GM23248 (cell line): ENCODE results near the gene PTEN. TPM values are rescaled to one million over a fixed set of nuclear protein-coding genes. Genes with fewer than 3 reads are reported as not detected.

Experiments
- DNase-seq: peaks from one replicate; pipeline ENCODE4 v3.0.0-alpha.2; 2015
- H2AFZ ChIP-seq: fragments of 200-600 bp; sonication (generic); 2 replicates; pipeline ENCODE4 v1.6.1; 2016; ENCODE audit warnings: antibody characterized with exemption
- H3F3A ChIP-seq: fragments of 200-600 bp; sonication (generic); 2 replicates; pipeline ENCODE4 v1.6.1; 2016; ENCODE audit warnings: mild to moderate bottlenecking, antibody characterized with exemption, mixed run types; ENCODE audit not compliant: insufficient read depth
- H3K27ac ChIP-seq: fragments of 200-600 bp; sonication (generic); 2 replicates; pipeline ENCODE4 v1.5.1; 2016; ENCODE audit warnings: mild to moderate bottlenecking
- H3K27me3 ChIP-seq: fragments of 200-600 bp; sonication (generic); replicated peaks from 2 replicates; pipeline ENCODE4 v1.6.1; 2016; ENCODE audit warnings: mild to moderate bottlenecking; ENCODE audit not compliant: insufficient read depth
- H3K36me3 ChIP-seq: fragments of 200-600 bp; sonication (generic); 2 replicates; pipeline ENCODE4 v1.6.1; 2016; ENCODE audit warnings: low read depth, mild to moderate bottlenecking
- H3K4me1 ChIP-seq: fragments of 200-600 bp; sonication (generic); 2 replicates; pipeline ENCODE4 v1.6.1; 2016; ENCODE audit warnings: mild to moderate bottlenecking; ENCODE audit not compliant: insufficient read depth
- H3K4me2 ChIP-seq: fragments of 200-600 bp; sonication (generic); one replicate; pipeline ENCODE4 v1.6.1; 2016; ENCODE audit warnings: mild to moderate bottlenecking; ENCODE audit not compliant: unreplicated experiment
- H3K4me3 ChIP-seq: fragments of 200-600 bp; sonication (generic); 2 replicates; pipeline ENCODE4 v1.5.1; 2016; ENCODE audit warnings: mild to moderate bottlenecking
- H3K79me2 ChIP-seq: fragments of 200-600 bp; sonication (generic); 2 replicates; pipeline ENCODE4 v1.6.1; 2016; ENCODE audit warnings: mild to moderate bottlenecking; ENCODE audit not compliant: insufficient read depth
- H3K9ac ChIP-seq: fragments of 200-600 bp; sonication (generic); 2 replicates; pipeline ENCODE4 v1.6.1; 2016; ENCODE audit warnings: mild to moderate bottlenecking
- H3K9me2 ChIP-seq: fragments of 200-600 bp; sonication (generic); 2 replicates; pipeline ENCODE4 v1.6.1; 2016; ENCODE audit warnings: mixed run types, mild to moderate bottlenecking, moderate library complexity; ENCODE audit not compliant: insufficient read depth
- H3K9me3 ChIP-seq: fragments of 200-600 bp; sonication (generic); one replicate; pipeline ENCODE4 v1.6.1; 2017; ENCODE audit warnings: low read depth
- H4K20me1 ChIP-seq: fragments of 200-600 bp; sonication (generic); 2 replicates; pipeline ENCODE4 v1.6.0; 2016; ENCODE audit not compliant: insufficient read depth
- EZH2 ChIP-seq: fragments of 200-600 bp; sonication (generic); IDR thresholded peaks from 2 replicates; pipeline ENCODE4 v1.6.1; 2018; ENCODE audit warnings: antibody characterized with exemption, mild to moderate bottlenecking; ENCODE audit not compliant: insufficient read depth, poor library complexity, severe bottlenecking
- EZH2phosphoT487 ChIP-seq: fragments of 200-600 bp; sonication (generic); IDR thresholded peaks from 2 replicates; pipeline ENCODE4 v1.6.1; 2018; ENCODE audit warnings: antibody characterized with exemption, moderate library complexity, mild to moderate bottlenecking, low read depth; ENCODE audit not compliant: insufficient read depth
- WGBS, 2 experiments: methylation state at CpG; one replicate each; pipeline ENCODE4 v1.1.6; 2015 to 2017; ENCODE audit warnings: low lambda C conversion rate in 2 of 2, low coverage in 1 of 2; ENCODE audit errors: missing lambda C conversion rate in 2 of 2; 5-methylcytosine and 5-hydroxymethylcytosine counted together
- in situ Hi-C: fragments of 300-500 bp; cut with MboI; formaldehyde crosslinking; loops from 2 replicates; pipeline ENCODE4 v1.15.0; 2020
- polyA plus RNA-seq: library from polyadenylated mRNA; unstranded; fragments of >200 nt; fragmentation: Nextera tagmentation; extraction: Ambion mirVana; gene quantifications from 2 replicates; pipeline ENCODE4 v1.2.1, GENCODE V29; 2016
- total RNA-seq: library from RNA; depleted of rRNA; stranded (reverse); fragments of >200 nt; shearing (Covaris generic); gene quantifications from 2 replicates; pipeline ENCODE4 v1.2.3, GENCODE V29; 2014; rRNA removed

PTEN gene
- total RNA-seq (79.4 and 93.9 TPM in 2 replicates), polyA plus RNA-seq (34.9 and 35.5 TPM in 2 replicates)

DNA sequence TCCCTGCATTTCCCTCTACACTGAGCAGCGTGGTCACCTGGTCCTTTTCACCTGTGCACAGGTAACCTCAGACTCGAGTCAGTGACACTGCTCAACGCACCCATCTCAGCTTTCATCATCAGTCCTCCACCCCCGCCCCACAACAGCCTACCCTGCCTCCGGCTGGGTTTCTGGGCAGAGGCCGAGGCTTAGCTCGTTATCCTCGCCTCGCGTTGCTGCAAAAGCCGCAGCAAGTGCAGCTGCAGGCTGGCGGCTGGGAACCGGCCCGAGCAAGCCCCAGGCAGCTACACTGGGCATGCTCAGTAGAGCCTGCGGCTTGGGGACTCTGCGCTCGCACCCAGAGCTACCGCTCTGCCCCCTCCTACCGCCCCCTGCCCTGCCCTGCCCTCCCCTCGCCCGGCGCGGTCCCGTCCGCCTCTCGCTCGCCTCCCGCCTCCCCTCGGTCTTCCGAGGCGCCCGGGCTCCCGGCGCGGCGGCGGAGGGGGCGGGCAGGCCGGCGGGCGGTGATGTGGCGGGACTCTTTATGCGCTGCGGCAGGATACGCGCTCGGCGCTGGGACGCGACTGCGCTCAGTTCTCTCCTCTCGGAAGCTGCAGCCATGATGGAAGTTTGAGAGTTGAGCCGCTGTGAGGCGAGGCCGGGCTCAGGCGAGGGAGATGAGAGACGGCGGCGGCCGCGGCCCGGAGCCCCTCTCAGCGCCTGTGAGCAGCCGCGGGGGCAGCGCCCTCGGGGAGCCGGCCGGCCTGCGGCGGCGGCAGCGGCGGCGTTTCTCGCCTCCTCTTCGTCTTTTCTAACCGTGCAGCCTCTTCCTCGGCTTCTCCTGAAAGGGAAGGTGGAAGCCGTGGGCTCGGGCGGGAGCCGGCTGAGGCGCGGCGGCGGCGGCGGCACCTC lies at the start of gene PTEN, which contains the start of gene KLLN:
Gene PTEN (plus strand): TSS at position 573 of the 891 bp plus-strand sequence. CDS start 845 bp downstream, outside the sequence.
Gene KLLN (minus strand): TSS at position 481 of the 891 bp plus-strand sequence. CDS start 1,046 bp downstream, outside the sequence.
- H3K9me2 ChIP-seq = no peaks in the 10 kb centered on the region
- peak within 1 kb of the TSS; percentile 88 for H2AFZ ChIP-seq
- DNase-seq = peak; percentile 94
- no peaks in the 10 kb centered on the region for H3K36me3 ChIP-seq
- 0 to 1% methylated on average over 48 to 69 of the region's 89 CpGs for WGBS, 2 experiments
- peaks cover 43% of the 10 kb centered on the region for H3F3A ChIP-seq
- no peak for TF ChIP-seq EZH2
- no peak for TF ChIP-seq EZH2phosphoT487
- H3K4me3 ChIP-seq = peak within 1 kb of the TSS; percentile 98
- H4K20me1 ChIP-seq = peaks cover 6% of the 10 kb centered on the region; the same call in 1 of the 2 replicates
- peak within 1 kb of the TSS; percentile 94 for H3K9ac ChIP-seq
- H3K27me3 ChIP-seq = no peaks in the 10 kb centered on the region
- peaks cover 44% of the 10 kb centered on the region for H3K79me2 ChIP-seq
- no peaks in the 10 kb centered on the region for H3K9me3 ChIP-seq
- H3K4me2 ChIP-seq = peak within 1 kb of the TSS; percentile 99
- peak within 1 kb of the TSS; percentile 93 for H3K27ac ChIP-seq
- 0 out of 2 replicates have a peak, but pooled peaks cover 8% of the 10 kb centered on the region for H3K4me1 ChIP-seq
- in situ Hi-C loops = no loop called here

DNA sequence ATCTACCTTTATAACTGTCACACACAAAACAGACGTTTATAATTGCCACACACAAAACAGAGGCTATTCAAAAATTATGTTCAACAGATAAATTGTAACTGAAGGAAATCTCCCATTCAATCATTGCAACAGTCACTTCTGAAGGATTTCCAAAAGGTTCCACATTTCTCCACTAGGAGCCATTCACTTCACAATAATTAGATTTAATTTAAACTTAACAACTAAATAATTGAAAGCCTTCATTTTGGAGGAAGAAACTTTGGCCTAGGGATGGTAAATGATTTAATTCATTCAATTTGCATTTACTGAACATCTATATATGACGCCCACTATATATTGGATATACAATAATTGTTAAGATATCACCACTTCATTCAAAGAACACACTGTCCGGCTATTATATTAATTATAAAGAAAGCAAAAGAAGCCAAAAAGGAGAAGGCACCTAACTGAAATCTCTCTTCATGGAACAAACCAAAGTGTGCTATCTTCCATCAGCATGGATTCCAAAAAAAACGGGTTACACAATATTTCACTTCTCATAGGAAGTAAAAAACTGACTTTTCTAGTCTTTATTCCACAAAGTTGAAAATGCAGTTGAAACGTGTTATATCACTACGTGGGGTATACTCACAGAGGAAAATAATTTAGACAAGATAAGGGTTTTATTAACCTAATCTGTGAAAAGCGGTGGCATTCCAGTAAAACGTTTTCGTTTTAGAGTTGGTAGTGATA lies 47.1 kb upstream of the PTEN start:
- DNase-seq = peak; percentile 26
- H2AFZ ChIP-seq = 0 out of 2 replicates have a peak overlapping the region, but pooled peaks have one; percentile 96
- H3F3A ChIP-seq = 0 out of 2 replicates have a peak, but pooled peaks cover 8% of the 10 kb centered on the region
- H3K36me3 ChIP-seq = peaks cover 18% of the 10 kb centered on the region
- H3K4me3 ChIP-seq = peak overlapping the region; percentile 94
- WGBS, 2 experiments = 77 to 81% methylated on average over 9 of the region's 9 CpGs
- peaks cover 27% of the 10 kb centered on the region for H3K4me1 ChIP-seq
- in situ Hi-C loops = no loop called here
- no peak overlapping the region for H3K27ac ChIP-seq
- H3K27me3 ChIP-seq = no peaks in the 10 kb centered on the region
- TF ChIP-seq EZH2 = no peak
- H4K20me1 ChIP-seq = no peaks in the 10 kb centered on the region
- peaks cover 67% of the 10 kb centered on the region for H3K79me2 ChIP-seq
- H3K9me2 ChIP-seq = no peaks in the 10 kb centered on the region
- H3K9me3 ChIP-seq = no peaks in the 10 kb centered on the region
- peak overlapping the region; percentile 94 for H3K9ac ChIP-seq
- peak overlapping the region; percentile 89 for H3K4me2 ChIP-seq

DNA sequence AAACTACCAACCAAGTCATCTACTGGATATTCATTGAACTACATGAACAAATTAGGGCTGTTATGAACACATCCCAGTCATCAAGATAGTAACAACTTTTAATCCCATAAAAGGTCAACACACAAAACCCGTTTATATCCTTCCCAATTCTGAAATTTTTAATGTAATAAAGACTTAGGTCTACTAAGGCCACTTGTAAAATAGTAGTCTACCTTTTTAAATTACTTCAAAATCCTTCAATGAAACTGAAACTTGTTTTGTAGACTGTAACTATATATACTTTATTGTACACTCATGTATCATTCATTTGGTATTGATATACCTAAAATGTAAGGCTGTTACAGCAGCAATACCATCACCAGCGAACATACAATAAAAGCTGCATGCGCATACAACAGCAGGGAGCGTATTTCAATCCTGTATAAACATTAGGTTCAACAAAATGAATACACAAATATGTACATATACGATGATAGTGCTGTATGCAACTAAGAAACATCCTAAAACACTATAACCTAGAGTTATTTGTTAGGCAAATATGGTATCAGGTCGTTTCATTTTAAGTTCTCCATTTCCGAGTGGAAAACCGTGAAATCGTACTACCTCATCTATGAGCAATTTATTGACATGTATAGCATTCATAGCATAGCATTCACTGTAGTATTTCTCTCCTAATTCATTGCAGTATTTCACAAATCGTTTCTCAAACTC lies 46.4 kb upstream of the PTEN start:
- peak; percentile 36 for DNase-seq
- no peaks in the 10 kb centered on the region for H3K27me3 ChIP-seq
- no peaks in the 10 kb centered on the region for H4K20me1 ChIP-seq
- peak overlapping the region; percentile 89 for H3K4me2 ChIP-seq
- in situ Hi-C loops = no loop called here
- 0 out of 2 replicates have a peak, but pooled peaks cover 8% of the 10 kb centered on the region for H3F3A ChIP-seq
- H3K9ac ChIP-seq = peak overlapping the region; percentile 94
- WGBS, 2 experiments = 12 to 15% methylated on average over 10 of the region's 10 CpGs
- peaks cover 18% of the 10 kb centered on the region for H3K36me3 ChIP-seq
- H3K9me2 ChIP-seq = no peaks in the 10 kb centered on the region
- peak overlapping the region; percentile 94 for H3K4me3 ChIP-seq
- H3K79me2 ChIP-seq = peaks cover 60% of the 10 kb centered on the region
- peak overlapping the region; percentile 74 for H3K27ac ChIP-seq
- H3K9me3 ChIP-seq = no peaks in the 10 kb centered on the region
- TF ChIP-seq EZH2 (no peak), EZH2phosphoT487 (no peak)
- peak overlapping the region; percentile 96 for H2AFZ ChIP-seq
- peaks cover 27% of the 10 kb centered on the region for H3K4me1 ChIP-seq
